Right renal pelvis (tissue), 4 donors: ENCODE data around the gene FJX1. TPM values are rescaled to one million over a fixed set of nuclear protein-coding genes. Genes with fewer than 3 reads are reported as not detected.
A peak's percentile ranks its signal among the peaks of the same experiment; 100 is the strongest.
"Not testable (repeated sequence)": the region's sequence is repeated elsewhere in the genome, so short reads cannot be mapped to it uniquely, and the experiment has no call there.

Source experiments
- DNase-seq, 4 donors: peaks; one replicate each; pipeline ENCODE4 v3.0.0-alpha.2; 2013; ENCODE audit warnings: low read depth in 4 of 4, low spot score in 3 of 4, missing footprints in 1 of 4
- polyA plus RNA-seq, 4 donors: library from polyadenylated mRNA; unstranded; fragments of 120-200 nt; gene quantifications; one replicate each; pipeline ENCODE4 v1.2.1, GENCODE V29; 2013; ENCODE audit not compliant: insufficient read length in 4 of 4

Gene FJX1
- polyA plus RNA-seq, 4 donors, result 17.7 to 21.4 (median 20.4) TPM

DNA sequence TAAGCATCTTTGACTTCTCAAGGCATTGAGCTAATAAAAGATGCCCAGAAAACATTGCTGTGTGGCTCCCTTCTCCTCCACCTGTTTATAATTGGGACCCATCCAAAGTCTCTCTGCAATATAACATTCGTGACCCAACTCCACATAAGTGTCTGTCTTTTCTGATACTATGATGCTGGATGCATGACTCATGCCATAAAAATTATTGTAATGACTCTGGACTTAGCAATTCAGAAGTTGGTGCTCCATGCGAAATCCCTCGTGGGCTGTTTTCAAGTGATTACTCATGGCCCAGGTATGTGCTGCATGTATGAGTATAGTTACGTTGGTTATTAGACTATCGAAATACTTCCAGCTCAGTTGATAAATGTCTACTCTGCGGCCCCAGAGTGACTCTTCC, 11.7 kb downstream of the FJX1 start:
- no peak for DNase-seq

DNA sequence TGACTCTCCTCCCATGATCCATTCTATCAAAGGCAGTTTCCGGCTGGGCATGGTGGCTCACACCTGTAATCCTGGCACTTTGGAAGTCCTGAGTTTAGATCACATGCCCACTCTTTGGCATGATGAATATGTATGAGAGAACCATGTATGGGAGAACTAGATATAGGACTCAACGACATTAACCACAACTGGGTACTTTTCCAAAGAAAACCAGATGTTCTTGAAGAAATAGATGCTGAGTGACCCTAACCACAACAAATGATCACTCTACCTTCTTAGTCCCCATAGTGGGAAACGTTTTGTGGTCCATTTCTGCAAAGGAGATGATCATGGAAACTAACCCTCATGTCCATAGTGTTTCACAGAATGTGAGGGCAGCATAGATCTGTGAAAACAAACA, 13.6 kb downstream of the FJX1 start:
- DNase-seq, result no peak

DNA sequence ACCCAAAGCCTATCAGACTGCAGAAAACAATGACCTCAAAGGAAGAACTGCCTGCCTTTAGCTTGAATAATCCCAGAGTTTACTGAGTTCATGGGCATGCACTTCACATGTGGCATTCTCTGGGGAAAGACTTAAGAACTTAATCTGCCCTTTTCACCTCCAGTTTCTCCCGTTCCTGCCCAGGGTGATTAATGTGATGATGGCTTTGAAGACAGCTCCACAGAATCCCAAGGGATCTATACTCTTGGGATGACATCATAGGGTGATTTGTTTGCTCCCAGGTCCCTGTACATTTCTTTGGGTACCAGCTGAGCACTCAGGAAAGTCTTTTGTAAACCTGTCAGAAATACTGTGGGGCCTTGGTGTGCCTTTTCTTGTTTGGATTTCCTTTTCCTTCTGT, 14.0 kb downstream of the FJX1 start:
- no peak for DNase-seq

DNA sequence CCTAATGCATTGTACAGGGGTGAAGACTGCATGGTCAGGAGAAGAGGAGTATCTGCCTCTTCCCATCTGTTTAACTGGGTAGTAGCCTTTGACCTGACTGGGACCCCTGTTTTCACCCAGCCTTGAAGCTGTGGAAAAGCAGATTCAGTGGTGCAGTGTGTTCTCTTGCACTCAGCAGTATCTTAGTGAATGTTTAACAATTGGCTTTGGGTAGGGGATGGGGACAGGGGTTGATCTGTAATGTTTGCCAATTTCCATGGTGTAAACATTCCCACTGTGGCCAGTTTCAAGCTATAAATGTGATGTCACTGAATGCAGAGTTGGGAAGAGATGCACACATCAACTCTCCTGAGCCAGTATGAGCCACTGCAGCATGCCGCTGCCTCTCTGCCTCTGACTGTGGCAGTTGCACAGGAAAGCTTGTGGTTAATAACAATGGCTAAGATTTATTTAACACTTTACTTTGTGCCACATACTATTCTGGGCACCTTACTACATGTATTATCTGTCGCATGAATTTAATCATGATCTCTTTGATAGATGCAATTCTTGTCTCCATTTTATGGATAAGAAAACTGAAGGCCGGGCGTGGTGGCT, 15.7 kb downstream of the FJX1 start:
- no peak for DNase-seq

DNA sequence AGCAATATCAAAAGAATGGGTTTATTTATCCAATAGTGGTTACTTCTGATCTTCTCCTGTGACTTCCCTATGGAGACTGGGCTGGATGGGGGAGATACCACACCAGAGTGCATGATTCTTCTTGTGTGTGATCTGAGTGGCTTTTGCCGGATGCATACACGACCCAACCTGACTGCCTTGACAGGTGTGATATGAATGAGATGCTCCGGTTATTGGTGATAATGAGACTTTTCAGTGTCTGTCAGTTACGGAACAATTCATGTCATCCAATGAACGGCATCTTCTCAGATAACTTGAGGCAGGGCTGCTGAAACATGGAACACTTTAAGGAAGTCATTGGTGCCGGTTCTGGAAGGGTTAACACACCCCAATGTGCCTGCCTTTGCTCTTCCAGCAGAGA, 17.7 kb downstream of the FJX1 start:
- no peak for DNase-seq

DNA sequence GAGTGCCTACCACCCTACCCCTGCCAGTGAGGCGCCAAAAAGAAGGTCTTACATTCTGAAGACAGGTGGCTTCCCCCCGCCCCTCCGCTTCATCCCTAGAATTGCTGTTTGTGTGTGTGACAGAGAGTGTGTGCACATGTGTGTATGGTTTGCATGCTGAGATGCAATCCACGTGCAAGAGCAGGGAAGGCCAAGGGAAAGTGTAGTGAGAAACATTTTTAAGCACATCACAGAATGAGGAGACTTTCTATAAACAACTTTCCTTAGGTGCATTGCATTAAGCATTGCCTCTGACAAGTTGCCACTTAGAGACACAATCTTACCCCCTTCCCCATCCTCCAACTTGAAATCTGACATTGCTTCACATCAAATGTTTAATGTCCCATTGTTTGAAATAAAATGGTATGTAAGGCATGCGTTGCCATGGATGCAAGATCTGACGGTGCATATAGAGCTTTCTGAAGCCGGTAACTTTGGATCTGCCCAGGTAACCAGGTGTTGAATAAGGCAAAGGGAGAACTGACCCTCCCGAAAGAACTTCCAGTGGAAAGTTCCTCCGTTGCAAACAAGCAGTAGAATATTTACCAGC, 21.4 kb downstream of the FJX1 start:
- DNase-seq, result no peak

DNA sequence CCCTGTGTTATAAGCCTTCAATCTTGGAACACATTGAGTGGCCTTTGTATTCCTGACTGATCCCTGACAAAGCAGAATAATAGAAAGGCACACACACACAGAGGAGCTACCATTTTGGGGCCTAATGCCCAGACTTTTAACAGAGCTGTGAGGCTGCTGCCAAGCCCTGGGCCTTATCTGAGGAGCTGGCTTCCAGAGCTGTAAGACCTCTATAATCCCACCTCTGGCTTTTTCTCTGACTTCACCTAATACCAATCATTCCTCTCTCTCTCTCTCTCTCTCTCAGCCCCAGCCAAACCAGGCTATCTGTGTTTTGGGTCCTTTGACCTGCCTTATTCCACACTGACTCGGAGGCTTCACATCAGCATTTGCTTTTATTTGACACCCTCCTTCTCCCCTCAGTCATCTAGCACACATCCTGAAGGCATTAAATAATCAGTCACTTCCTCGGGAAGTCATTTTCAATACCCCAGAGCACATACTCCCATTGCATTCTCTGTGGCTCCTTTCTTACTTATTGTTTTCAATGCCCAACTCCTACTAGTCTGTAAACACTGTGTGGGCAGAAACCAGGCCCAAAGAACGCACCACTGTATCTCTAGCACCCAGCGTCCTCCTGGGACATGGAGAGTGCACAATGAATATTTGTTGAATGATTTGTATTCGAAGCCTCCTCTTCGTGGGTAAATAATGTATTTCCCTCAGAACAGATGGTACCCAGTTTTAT, 23.1 kb downstream of the FJX1 start:
- no peak for DNase-seq

DNA sequence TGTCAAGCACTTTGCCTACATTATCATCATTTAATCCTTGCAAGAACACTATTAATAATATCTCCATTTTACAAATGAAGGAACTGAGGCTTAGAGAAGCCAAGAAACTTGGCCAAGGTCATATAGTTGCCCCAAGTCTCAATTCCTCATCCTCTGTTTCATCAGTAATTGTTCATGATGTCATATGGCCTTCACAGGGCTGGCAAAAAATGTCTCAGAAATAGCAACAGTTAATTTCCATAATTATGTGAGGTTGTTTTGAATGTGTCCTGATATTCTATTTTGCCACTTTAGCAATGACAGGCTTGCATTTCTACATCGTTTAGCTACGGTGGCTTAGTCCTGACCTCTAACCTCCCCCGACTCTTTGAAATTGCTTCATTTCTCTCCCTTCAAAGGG, 23.7 kb downstream of the FJX1 start:
- DNase-seq, result no peak

DNA sequence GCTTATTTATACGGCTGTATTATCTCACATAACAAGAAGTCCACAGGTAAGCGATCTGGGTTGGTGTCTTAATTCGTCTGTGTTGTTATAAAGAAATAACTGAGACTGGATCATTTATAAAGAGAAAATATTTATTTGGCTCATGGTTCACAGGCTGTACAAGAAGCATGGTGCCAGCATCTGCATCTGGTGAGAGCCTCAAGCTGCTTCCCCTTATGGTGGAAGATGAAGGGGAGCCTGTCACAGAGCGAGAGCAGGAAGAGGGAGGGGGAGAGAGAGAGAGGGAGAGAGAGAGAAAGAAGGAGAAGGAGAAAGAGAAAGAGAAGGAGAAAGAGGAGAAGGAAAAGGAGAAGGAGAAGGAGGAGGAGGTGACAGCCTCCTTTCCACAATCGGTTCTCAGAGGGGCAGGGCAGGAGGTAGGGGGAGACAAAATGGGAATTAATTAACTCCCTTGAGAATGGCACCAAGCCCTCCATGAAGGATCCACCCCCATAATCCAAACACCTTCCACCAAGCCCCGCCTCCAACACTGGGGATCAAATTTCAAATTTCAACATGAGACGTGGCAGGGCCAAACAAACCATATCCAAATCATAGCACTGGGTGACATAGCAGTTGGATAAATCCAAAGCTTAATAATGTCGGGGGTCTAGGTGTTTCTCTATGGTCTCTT, 29.3 kb downstream of the FJX1 start:
- no peak for DNase-seq

DNA sequence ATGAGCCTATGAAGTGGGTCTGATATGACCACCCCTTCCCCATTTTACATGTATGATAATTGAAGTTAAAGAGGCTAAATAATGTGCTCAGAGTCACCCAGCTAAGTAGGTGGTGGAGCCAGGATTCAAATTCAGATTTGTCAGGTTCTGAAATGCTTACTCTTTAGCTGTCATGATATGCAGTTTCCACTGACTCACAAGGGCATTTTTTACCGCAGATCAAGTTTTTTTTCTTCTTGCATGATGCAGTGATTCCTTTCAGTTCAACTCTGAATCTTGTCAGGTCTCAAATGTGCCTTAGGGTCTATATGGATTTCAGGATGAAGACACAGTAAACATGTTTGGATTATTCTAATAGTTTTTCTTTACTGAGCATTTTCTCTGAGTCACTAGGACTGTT, 31.7 kb downstream of the FJX1 start:
- no peak for DNase-seq

DNA sequence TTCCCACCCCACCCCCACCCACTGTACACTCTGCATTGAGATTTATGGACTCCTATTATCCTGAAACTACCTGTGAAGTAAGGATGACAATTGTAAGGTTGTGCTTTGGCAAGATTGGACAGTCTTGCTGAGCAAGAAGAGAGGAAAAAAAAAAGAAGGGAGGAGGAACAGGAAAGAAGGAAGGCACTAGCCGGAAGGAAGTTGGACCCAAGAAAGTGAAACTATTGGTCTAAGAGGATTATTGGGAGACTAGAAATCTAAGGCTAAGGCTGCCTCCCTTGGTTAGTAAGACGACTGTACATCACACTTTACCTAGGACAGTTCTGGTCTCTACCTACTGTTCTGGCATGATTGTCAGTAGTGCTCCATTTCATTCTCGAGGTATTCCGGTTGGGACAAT, 32.2 kb downstream of the FJX1 start:
- DNase-seq, result no peak

DNA sequence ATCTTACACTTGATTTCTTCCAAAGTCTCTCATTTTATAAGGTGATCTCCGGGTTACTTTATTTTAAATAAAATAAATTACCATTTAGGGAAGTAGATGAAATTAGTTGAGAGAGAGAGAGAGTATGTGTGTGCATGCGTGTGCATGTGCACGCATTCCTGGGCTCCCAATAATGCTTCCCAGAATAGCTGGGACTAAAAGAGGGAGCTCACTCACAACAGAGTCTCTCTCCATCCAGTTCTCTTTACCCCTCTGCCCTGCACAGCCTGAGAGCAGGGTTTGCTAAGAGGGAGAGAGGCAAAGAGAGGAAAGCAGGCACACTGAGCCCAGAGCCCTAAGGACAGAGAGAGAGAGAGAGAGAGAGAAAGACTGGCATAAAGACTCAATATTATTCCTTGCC, 33.0 kb downstream of the FJX1 start:
- no peak for DNase-seq

DNA sequence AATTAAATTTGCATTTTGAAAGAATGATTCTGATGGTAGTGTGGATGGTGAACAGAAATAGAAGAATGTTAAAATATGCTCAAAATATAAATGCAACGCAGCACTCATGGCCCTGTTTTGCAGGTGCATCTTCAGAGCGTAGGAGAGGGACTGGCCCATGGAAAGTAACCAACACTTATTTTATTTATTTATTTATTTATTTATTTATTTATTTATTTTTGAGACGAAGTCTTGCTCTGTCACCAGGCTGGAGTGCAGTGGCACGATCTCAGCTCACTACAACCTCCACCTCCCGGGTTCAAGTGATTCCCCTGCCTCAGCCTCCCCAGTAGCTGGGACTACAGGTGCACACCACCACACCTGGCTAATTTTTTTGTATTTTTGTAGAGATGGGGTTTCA, 34.5 kb downstream of the FJX1 start:
- not testable (repeated sequence) for DNase-seq

DNA sequence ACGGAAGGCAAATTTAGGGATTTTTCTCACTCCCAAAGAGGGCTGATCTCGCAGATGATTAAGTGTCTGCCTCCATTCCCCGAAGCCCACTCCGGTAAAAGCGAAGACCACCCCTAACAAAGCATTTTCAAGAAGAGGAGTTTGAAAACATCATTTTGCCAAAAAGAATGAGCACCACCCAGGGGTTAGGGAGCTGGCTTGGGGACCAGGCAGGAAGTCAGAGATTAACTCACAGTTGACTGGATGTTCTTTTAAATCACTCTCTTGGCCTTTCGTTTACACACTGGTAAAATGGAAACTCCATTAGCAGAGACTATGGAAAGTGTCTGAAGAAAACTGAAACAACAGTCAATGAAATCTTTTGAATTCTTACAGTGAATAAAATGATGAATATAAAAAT, 36.5 kb downstream of the FJX1 start:
- DNase-seq, result no peak

DNA sequence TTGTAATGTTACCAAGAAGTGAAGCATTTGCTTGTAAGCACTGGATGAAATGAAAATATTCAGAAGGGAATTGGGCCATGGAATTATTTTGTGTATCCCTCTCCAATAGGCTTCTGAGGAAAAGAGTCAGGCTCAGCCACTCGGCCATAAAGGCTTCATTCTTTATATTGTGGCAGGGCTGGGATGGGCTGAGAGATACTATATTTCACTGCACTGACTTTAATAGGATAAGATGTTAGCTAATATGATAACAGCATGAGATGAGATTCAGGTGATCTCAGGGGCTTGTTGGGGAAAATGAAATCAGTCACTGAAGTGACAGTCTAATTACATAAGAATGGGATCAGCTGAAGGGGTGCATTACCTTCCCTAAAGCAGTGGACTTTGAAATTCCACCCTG, 37.0 kb downstream of the FJX1 start:
- DNase-seq, result no peak

DNA sequence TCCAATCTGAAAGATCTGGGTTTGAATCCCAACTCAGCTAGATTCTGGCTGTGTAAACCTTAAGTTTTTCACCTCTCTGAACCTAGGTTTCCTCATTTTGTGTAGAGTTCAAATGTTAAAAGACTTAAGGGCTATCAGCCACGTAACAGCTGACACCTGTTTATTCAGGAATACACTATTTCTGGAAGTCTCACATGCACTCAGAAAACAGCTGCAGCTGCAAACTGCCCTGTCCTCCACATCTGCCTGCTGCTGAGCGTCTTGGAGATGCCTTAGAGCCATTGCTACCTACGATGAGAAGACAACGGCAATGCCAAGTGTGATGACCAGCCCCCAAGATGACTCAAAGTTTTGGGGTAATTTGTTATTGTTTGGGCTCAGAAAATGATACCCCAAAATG, 37.6 kb downstream of the FJX1 start:
- DNase-seq, result no peak

DNA sequence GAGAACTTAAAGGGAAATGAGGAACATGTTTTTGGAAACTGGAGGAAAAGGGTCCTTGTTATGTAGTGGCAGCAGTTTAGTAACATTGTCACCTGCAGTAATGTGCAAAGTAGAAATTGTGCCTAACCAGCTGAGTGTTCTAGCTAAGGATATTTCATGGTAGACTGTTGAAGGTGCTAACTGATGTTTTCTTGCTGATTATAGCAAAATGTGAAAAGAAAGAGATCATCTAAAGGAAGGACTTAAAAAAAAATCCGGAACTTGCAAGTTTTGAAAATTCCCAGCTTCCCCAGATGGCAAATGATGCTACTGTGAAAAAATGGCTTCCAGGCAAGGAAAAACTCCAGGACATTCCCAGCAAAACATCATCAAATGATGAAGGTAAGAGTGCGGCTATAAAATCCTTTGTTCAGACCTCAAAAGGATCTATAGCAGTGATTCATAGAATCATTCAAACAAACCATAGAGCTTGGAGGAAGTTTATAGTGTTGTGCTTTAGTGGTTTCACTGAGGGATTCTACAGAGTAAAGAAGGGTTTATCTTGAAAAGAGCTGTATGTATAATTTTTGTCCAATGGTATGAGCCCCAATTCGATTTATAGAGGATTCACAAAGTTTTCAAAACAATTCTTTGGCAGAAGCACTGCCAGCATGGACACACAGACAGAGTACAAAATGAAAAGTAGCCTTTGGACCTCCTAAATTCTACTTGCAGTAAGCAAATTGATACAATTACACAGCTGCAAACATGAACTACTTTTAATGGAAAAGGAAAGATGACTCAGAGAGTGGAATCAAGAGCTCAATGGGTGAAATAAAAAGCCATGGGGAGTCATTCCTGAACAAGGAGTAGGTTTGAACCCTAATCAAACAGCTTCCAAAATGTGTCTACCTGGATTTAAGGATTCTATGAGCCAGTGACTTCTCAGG, 40.0 kb downstream of the FJX1 start:
- no peak for DNase-seq

DNA sequence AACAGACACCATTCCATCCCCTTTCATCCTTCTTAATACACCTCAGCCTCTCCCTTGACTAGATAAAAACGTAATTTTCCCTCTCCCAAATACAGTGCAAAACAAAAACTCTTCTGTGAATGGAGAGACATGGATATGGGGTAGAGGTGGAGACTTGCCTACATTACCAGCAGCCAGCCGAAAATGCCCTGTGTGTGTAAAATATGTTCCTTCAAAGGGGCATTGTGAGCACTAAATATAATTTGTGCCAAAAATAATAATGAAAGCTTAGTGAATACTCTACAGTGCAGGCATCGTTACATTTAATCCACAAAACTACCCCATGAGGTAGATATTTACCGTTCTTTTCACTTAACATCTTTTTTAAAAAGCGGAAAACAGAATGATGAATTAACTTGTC, 43.3 kb downstream of the FJX1 start:
- no peak for DNase-seq

DNA sequence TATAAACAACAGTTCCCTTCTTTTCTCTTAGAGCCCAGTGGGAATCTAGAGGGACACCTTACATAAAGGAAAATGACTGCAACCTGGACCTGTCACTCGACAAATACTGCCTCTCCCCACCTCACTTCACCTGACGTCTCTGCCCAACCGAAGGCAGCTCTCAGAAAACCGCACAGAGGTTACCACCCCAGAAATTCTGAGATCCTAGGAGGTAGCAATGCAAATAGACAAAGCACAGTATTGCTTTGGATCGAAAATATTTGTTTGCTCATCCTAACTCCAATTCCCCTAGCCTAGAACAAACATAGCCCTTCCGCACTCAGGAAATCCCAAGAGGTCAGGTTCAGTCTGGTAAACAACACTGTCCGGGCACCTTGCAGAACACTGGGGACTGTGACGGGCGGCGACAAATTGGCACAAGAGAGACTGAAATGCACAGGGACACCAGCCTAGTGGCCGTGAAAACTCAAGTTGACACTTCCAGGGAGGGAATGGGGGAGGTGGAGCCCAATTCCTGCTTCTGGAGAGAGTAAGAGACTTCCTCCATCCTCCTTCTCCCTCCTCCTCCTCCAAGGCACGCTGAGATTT, 43.9 kb downstream of the FJX1 start:
- DNase-seq, result peak in 1 of 4 donors; percentile 68

DNA sequence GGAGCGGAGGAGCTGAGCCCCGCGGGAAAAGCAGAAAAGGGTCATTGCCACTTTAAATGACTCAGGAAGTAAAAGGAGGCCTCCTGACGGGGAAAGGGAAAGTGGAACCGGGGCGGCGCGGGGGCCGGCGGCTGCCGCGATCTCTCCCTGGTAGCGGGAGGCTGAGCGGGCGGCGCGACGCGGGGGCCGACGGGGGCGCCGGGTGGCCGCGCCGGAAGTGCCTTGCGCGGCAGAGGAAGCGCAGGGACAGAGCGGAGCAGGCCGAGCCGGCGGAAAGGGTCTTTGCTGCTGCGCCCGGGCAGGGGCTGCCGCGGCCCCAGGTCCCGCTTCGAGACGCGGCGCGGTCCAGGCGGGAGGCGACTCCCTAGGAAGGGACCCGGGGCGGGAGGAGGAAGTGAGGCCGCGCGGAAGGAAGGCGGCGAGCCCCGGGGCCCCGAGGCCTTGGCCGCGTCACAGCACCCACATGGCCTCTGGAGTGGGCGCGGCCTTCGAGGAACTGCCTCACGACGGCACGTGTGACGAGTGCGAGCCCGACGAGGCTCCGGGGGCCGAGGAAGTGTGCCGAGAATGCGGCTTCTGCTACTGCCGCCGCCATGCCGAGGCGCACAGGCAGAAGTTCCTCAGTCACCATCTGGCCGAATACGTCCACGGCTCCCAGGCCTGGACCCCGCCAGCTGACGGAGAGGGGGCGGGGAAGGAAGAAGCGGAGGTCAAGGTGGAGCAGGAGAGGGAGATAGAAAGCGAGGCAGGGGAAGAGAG, 44.6 kb downstream of the FJX1 start, which contains the start of gene TRIM44:
Gene TRIM44, plus strand, starts transcription at position 127 of the 759 bp plus-strand sequence. Its CDS starts 337 bp downstream, at position 464.
- peak in 3 of 4 donors; percentile 48 to 76 (median 72) for DNase-seq
